T-helper 9 cell (primary cell): ENCODE data around the gene ARMC12.
"Not testable (repeated sequence)": the region's sequence is repeated elsewhere in the genome, so short reads cannot be mapped to it uniquely, and the experiment has no call there.

Experiments used
- DNase-seq: peaks from one replicate; pipeline ENCODE4 v3.0.0-alpha.2; 2020
- total RNA-seq, 2 donors: gene quantifications; one replicate each; lab custom pipeline; 2026; lab: John Stamatoyannopoulos, UW

ARMC12 gene, protein sequence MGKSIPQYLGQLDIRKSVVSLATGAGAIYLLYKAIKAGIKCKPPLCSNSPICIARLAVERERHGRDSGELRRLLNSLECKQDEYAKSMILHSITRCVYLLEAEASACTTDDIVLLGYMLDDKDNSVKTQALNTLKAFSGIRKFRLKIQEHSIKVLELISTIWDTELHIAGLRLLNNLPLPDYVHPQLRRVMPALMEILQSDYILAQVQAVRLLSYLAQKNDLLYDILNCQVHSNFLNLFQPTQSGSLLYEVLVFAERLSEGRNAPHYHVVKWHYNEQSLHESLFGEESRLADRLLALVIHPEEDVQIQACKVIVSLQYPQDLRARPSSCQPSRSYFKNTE
- total RNA-seq: 1.1 to 1.4 reads per million in 2 donors

DNA sequence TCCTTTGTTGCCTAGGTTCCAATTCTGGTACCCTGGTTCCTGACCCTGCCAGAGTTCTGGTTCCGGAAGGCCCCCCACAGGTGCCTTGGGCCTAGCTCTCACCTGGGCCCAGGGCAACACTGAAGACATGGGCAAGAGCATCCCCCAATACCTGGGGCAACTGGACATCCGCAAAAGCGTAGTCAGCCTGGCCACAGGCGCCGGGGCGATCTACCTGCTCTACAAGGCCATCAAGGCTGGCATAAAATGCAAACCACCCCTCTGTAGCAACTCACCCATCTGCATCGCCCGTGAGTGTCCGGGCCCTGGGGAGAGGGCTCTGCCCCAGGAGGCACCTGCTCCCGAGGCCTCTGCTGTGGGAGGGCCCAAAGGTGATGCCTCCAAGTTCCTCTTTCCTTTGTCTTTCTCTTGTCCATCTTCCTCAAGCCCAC is at the start of gene ARMC12:
TSS of gene ARMC12 (plus strand) at position 51 of the 431 bp plus-strand sequence. CDS start at position 128, 77 bp downstream.
- DNase-seq: no peak

- peak; percentile 42 for DNase-seq
These were observed 48.9 kb upstream of the ARMC12 start for GRCh38 chr6:35687658-35688604.

DNA sequence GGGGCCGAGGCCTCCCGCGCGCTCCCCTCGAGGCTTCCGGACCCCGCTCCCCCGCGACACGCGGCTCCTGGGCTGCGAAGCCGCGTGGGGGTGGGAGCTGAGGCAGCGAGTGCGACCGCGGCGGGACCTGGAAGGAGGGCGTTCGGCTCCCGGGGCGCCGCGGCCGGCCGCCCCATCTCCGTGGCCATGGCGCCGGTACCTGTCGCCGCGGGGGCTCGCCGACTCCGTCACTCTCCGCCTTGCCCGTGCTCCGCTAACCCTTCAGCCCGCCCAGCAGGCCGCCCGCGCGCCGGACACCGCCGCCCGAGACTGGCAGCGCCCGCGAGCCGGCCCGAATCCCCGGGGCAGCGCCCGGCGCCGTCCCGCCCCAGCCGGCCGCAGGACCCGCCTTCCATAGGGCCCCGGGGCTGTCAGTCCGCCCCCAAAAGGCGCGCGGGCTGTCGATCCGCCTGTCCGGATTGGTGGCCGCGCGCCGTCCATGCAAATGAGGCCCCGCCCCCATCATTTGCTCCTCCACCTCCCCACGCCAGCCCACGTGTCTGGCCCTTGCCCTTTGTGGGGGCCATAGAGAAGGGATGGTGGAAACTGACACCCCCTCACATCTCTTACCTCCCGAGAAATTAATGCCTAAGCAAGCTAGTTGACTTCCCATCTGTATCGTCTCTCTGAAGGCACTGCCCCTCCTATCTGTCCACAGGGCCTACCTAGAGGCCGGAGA is 48.1 kb upstream of the ARMC12 start, which contains the start of gene FKBP5:
TSS of gene FKBP5 (minus strand) at position 311 of the 718 bp plus-strand sequence. CDS start 46,091 bp downstream, outside the sequence.
- DNase-seq: peak; percentile 81

DNA sequence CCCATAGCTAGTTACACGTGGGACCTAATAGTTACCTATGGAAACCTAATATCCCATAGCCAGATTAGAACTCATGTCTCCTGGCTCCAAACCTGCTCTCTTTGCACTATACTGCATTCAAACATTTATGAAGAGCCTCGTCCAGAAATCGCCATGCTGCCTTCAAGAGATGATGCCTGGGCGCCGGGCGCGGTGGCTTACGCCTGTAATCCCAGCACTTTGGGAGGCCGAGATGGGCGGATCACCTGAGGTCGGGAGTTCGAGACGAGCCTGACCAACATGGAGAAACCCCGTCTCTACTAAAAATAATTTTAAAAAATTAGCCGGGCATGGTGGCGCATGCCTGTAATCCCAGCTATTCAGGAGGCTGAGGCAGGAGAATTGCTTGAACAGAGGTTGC is 46.8 kb upstream of the ARMC12 start:
- not testable (repeated sequence) for DNase-seq

GRCh38 chr6:35690484-35690883 is 46.3 kb upstream of the ARMC12 start:
- DNase-seq: no peak

GRCh38 chr6:35691027-35691824 is 45.6 kb upstream of the ARMC12 start:
- no peak for DNase-seq

GRCh38 chr6:35694462-35694861 is 42.4 kb upstream of the ARMC12 start:
- no peak for DNase-seq

DNA sequence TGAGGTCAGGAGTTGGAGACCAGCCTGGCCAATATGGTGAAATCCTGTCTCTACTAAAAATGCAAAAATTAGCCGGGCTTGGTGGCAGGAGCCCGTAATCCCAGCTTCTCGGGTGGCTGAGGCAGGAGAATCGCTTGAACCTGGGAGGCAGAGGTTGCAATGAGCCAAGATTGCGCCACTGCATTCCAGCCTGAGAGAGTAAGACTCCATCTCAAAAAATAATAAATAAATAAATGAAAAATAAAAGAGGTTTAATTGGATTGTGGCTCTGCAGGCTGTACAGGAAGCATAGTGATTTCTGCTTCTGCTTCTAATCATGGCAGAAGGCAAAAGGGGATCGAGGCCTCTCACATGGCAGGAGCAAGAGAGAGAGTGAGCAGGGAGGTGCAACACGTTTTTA is 38.4 kb upstream of the ARMC12 start:
- not testable (repeated sequence) for DNase-seq

DNA sequence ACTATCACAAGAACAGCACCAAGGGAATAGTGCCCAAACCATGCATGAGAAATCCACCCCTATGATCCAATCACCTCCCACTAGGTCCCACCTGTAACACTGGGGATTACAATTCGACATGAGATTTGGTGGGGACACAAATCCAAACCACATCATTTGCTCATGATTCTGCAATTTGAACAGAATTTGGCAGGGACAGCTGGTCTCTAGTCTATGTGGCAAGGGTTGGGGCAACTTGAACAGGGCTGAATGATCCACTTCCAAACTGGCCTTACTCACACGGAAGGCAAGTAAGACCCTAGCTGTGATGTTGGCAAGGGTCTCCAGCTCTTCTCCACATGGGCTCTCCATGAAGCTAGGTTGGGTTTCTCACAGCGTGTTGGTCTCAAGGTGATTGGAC is 38.0 kb upstream of the ARMC12 start:
- no peak for DNase-seq

- DNase-seq: no peak
These were observed 33.3 kb upstream of the ARMC12 start for GRCh38 chr6:35703554-35703953.

- DNase-seq: no peak
These were observed 30.4 kb upstream of the ARMC12 start for GRCh38 chr6:35706468-35706867.

DNA sequence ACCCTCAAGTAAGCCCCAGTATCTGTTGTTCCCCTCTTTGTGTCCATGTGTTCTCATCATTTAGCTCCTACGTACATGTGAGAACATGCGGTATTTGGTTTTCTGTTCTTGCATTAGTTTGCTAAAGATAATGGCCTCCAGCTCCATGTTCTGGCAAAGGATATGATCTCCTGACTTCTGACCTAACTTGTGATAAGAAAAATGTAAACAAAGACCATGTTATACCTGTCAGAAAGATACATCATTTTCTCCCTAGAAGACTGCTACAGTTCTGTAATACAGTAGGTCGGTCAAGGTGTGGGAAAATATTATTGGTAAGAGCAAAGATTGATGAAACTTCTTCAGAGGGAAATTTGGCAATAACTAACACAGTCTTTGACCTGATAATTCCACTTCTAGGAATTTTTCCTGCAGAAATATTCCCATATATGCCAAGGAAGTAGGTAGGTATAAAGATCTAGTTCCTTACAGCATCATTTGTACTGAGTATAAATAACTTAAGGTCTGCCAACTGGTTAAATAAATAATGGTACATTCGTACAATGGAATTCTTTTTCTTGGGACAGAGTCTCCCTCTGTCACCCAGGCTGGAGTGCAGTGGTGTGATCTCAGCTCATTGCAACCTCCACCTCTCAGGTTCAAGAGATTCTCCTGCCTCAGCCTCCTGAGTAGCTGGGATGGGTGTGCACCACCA is 29.0 kb upstream of the ARMC12 start:
- no peak for DNase-seq

GRCh38 chr6:35708585-35708984 is 28.2 kb upstream of the ARMC12 start:
- DNase-seq: no peak

GRCh38 chr6:35710241-35710847 is 26.5 kb upstream of the ARMC12 start:
- DNase-seq: no peak

DNA sequence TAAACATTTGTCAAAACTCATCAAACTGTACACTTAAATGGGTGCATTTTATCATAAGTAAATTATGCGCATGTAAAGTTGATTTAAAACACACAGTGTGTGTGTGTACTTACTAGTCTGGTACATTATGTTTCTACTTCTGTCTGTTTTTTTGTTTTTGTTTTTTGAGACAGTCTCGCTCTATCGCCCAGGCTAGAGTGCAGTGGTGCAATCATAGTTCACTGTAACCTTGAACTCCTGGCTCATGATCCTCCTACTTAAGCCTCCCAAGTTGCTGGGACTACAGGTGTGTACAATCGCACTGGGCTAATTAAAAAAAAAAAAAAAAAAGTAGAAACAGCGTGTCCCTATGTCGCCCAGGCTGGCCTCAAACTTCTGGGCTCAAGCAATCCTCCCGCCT is 25.1 kb upstream of the ARMC12 start:
- no peak for DNase-seq

GRCh38 chr6:35713006-35713767 is 23.6 kb upstream of the ARMC12 start:
- no peak for DNase-seq

- DNase-seq: no peak
These were observed 20.0 kb upstream of the ARMC12 start for GRCh38 chr6:35716798-35717197.

- DNase-seq: no peak
These were observed 19.1 kb upstream of the ARMC12 start for GRCh38 chr6:35717449-35718374.

DNA sequence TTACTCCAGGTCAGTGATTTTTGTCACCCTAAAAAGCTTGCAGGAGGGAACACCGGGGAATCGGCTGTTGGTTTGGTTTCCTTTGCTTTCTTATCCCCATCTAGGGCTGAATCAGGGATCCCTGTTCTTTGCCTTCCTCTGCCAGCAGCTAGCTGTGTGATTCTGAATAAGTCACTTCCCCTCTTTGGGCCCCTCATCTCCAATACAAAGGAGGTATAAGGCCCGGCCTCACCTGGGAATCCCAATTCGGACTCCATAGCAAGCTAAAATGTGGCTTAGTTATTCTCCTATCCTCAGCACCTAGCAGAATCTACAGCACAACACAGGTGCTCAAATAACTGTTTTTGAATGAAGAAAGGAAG is 18.5 kb upstream of the ARMC12 start:
- no peak for DNase-seq
